ENCODE data around the gene ADAMTSL1. TPM values are rescaled to one million over a fixed set of nuclear protein-coding genes. Genes with fewer than 3 reads are reported as not detected.

Gene ADAMTSL1
- total and polyA plus RNA-seq, 2 of the 8 experiments (the other 6 are each of a cell fraction or from before 2014, with no cell fraction given), result 0.84 to 1.1 TPM

- 0 out of 2 replicates have a peak, but pooled peaks have one; percentile 5 for TF ChIP-seq YY1 (IDR thresholded peaks at IDR 0.05; ENCODE audit: low read depth, low read length)
- no peak for TF ChIP-seq ATF2 (IDR thresholded peaks at IDR 0.05; ENCODE audit: low read length)
- TF ChIP-seq JUND (IDR thresholded peaks at IDR 0.05; ENCODE audit: low read length), result peak; percentile 34; the same call in 1 of the 2 replicates
- TF ChIP-seq RAD21 (IDR thresholded peaks at IDR 0.05 in 1 of 2, conservative IDR thresholded peaks at IDR 0.05 in 1 of 2; ENCODE audit: low read depth in 2 of 2, low read length in 2 of 2), result peak; percentile 77
- TF ChIP-seq ATF3 (IDR thresholded peaks at IDR 0.05; ENCODE audit: insufficient read depth, low read depth, low read length), result no peak
- no peak for TF ChIP-seq CEBPB (IDR thresholded peaks at IDR 0.05; ENCODE audit: low read depth, low read length)
- TF ChIP-seq HDAC6 (IDR thresholded peaks at IDR 0.05; ENCODE audit: low read depth, low read length), result no peak
These were observed 31.1 kb upstream of the ADAMTSL1 start (continued) for GRCh38 chr9:18442629-18443491.

Measured in H1 (cell line).